ENCODE measurements around the gene RPTOR. TPM values are rescaled to one million over a fixed set of nuclear protein-coding genes. Genes with fewer than 3 reads are reported as not detected.

The RPTOR gene
- total RNA-seq, 1 experiment from 2014 or later = 30.6 TPM

DNA sequence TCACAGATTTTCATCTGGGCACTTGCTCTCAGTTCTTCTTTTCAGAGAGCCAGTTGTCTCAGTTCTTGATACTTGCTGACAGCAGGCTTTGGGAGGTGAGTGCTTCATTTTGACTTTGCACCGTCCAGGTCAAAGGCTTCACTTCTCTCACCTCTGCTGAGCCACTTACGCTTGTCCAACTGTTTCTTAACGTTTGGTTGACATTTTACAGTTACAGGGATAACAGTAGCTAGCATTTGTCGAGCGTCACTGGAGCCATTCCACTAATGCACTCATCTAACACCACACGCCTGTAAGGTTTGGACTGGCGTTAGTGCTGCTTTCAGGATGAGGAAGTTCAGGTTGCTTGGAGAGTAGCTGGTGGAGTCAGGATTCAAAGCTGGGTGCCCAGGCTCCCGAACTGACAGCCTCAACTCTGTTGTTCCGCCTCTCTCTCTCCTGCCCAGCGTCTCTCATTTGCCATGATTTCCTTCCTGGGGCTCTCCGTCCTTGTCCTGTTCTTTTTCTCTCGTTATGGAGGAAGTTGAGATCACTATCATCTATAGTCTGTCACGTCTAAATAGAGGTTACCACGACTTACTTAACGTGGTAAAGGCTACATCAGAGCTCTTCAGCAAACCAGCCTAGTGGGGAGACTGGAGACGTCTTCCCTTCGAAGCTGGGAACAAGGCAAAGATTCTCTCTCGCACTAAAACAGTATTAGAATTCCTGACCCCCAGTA, 220.8 kb downstream of the RPTOR start:
- no peak for DNase-seq
- Histone ChIP-seq H3K36me3 (peaks cover 4% of the 10 kb centered on the region; the same call in 1 of the 2 replicates), H3K27me3 (no peaks in the 10 kb centered on the region), H3K9me3 (no peaks in the 10 kb centered on the region), H3K4me3 (no peak overlapping the region)

DNA sequence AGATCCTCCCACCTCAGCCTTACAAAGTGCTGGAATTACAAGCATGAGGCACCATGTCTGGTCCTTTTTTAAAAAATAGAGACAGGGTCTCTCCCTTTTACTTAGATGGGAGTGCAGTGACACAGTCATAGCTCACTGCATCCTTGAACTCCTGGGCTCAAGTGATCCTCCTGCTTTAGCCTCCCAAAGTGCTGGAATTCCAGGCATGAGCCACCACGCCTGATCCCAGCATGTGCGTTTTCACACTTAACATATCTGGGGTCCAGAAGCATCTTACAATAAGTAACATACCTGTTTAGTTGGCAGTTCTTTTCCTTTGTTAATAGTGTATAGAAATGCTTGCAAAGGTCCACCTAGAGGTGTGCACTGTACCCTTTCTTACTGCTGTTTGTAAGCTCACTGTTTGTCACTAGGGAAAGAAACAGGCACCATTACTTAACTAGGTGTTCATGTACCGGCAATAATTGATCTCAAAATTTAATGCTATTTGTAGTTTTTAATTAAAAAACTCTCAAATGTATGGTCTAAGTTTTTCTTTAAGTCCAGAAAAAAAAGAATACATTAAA, 221.7 kb downstream of the RPTOR start:
- DNase-seq = no peak
- no peaks in the 10 kb centered on the region for H3K27me3 ChIP-seq
- H3K36me3 ChIP-seq = peaks cover 4% of the 10 kb centered on the region; the same call in 1 of the 2 replicates
- no peaks in the 10 kb centered on the region for H3K9me3 ChIP-seq
- no peak overlapping the region for H3K4me3 ChIP-seq

DNA sequence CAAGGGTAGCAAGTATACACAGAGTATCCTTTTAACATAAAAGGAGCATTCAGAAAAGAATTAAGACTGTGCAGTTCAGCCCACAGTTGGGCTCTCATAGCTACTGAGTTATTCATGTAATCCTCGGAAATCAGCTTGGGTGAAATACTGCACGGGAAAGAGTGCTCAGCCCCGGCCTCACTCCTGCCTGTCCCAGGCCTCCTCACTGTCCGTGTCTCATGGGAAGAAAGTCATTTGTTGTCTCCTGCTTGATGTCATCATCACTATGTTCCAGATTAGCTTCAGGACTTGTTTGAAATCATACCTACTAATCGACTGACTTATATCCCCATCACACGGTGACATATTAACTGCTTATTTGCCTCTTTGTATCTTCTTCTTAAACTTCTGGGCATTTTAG, 223.8 kb downstream of the RPTOR start:
- H3K27me3 ChIP-seq = no peaks in the 10 kb centered on the region
- no peak overlapping the region for H3K4me3 ChIP-seq
- peaks cover 11% of the 10 kb centered on the region; the same call in 1 of the 2 replicates for H3K36me3 ChIP-seq
- H3K9me3 ChIP-seq = no peaks in the 10 kb centered on the region
- no peak for DNase-seq

DNA sequence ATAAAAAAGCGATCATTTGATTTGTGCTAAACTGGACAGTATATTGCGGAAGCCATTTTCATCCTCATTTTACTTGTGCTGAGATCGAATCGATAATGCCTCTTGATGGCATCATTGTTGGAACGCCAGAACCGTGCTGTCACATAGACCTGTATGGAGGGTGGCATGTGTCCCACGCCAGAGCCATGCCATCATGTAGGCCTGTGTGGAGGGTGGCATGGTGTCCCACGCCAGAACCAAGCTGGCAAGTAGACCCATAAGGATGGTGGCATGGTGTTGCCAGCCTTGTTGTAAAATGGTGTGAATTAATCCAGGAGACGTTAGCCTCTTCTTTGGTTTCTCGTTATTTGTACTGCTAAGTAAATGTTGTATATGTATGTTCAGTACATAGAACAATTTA, 224.3 kb downstream of the RPTOR start:
- peaks cover 11% of the 10 kb centered on the region; the same call in 1 of the 2 replicates for H3K36me3 ChIP-seq
- H3K4me3 ChIP-seq = no peak overlapping the region
- no peaks in the 10 kb centered on the region for H3K9me3 ChIP-seq
- H3K27me3 ChIP-seq = no peaks in the 10 kb centered on the region
- DNase-seq = no peak

DNA sequence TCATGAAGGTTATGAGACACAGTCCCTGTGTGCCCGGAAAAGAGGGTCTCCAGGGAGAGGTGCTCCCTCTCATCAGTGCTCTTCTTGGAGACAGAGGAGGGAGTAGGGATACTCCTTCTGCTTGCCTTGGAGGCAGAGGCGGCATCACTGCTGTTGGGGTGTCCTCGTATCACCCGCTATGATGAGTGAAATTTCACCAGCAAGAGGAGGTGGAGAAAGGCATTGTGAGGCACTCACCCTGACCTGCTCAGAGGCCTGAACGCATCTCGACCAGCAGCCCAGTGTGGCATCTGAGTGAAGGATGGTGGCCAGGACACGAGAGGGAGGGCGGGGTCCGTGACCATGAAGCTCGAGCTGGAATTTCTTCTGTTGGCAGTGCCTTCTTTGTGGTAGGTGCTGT, 224.9 kb downstream of the RPTOR start:
- peaks cover 16% of the 10 kb centered on the region for H3K36me3 ChIP-seq
- no peaks in the 10 kb centered on the region for H3K27me3 ChIP-seq
- no peaks in the 10 kb centered on the region for H3K9me3 ChIP-seq
- no peak for DNase-seq
- H3K4me3 ChIP-seq = no peak overlapping the region

DNA sequence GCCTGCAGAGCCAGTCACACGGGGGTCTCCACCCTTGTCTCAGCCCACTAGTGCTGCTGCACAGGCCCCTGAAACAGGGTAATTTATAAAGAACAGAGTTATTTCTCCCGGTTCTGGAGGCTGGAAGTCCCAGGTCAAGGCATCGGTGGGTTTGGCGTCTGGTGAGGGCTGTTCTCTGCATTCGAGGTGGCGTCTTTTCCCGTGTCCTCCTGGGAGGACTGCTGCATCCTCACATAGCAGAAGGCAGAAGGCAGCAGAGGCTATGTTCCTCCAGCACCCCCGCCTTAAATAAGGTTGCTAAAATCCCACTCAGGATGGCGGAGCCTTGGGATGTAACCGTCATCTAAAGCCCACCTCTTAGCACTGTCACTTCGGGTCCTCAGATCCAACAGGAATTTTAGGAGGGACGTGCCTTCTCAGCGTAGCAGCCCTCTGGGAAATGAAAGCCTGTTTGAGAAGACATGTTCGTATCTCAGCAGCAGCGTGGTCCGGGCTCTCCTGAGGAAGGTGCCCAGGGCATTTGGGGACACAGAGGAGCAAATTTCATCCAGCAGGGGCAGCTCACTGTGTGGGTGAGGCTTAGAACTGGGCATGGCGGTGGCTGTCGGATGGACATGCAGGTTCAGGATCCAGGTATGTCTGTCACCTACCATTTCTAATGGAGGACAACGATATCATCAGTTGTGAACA, 225.4 kb downstream of the RPTOR start:
- no peak for DNase-seq
- Histone ChIP-seq H3K9me3 (no peaks in the 10 kb centered on the region), H3K27me3 (no peaks in the 10 kb centered on the region), H3K4me3 (no peak overlapping the region), H3K36me3 (peaks cover 18% of the 10 kb centered on the region)

DNA sequence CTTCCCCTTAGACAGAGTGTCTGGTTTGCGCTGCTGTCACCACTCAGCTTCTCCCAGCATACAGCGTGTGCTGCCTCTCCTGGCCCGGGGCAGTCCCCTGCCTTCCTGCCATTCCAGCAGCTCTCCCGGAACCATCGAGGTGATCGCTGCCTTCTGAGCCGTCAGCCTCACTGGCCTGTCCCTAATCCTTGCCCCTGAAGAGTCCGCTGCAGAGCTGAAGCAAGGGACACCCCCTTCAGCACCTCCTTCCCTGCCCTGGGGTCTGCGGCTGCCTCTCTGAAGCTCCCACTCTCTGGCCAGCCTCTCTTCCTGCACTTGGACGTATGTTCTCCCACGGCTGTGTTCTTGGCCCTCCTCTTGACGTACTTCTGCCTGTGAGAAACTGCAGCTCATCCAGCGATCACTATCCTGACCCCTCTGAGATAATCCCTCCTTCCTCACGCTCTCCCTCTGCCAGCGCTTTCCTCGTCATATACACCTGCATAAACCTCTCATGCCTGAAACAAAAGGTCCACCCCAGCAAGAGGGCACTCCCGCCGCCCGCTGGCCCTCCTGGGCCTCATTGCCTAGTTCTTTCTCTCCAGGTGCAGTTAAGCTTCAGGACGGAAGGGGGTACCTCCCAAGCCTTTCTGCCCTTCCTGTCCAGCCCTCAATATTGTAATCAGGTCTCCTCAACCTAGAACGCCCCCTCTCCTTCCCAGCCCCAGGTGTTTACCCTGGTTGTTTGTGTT, 226.4 kb downstream of the RPTOR start:
- H3K9me3 ChIP-seq = no peaks in the 10 kb centered on the region
- H3K27me3 ChIP-seq = no peaks in the 10 kb centered on the region
- DNase-seq = no peak
- peaks cover 21% of the 10 kb centered on the region for H3K36me3 ChIP-seq
- no peak overlapping the region for H3K4me3 ChIP-seq

DNA sequence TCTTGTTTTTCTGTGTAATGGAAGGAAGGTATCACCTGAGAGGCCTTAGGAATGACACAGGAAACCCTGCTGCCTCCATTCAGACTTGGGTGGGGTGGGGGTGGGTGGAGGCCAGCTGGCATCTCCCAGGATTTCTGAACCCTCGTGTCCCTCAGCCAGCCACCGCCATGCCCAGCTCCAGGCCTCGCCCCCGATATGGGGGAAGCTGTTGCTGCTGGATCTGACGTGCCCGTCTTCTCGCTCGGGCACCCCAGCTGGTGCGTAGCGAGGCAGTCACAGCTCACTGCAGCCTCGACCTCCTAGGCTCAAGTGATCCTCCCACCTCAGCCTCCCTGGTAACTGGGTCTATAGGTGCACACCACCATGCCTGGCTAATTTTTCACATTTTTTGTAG, 227.0 kb downstream of the RPTOR start:
- no peaks in the 10 kb centered on the region for H3K27me3 ChIP-seq
- no peaks in the 10 kb centered on the region for H3K9me3 ChIP-seq
- no peak for DNase-seq

DNA sequence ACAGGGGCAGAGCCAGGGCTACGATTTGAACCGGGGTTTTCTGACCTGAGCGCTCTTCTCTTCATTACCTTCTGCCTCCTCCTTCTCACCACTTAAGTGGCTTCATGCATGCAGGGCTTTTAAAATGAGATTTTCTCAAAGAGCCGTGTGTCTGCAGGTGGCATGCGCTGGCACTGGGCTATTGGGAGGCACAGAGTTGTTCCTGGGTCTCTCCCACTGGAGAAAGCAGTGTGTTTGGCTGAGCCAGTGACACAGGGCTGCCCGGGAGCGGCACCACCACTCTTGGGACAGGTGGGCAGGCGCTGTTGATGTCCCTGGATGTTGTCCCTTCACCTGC, 228.2 kb downstream of the RPTOR start:
- Histone ChIP-seq H3K36me3 (peaks cover 30% of the 10 kb centered on the region), H3K9me3 (no peaks in the 10 kb centered on the region), H3K27me3 (no peaks in the 10 kb centered on the region), H3K4me3 (no peak overlapping the region)
- no peak for DNase-seq

More for the DNA sequence above, 227.0 kb downstream of the RPTOR start:
- Histone ChIP-seq H3K4me3 (no peak overlapping the region), H3K36me3 (peaks cover 23% of the 10 kb centered on the region)

DNA sequence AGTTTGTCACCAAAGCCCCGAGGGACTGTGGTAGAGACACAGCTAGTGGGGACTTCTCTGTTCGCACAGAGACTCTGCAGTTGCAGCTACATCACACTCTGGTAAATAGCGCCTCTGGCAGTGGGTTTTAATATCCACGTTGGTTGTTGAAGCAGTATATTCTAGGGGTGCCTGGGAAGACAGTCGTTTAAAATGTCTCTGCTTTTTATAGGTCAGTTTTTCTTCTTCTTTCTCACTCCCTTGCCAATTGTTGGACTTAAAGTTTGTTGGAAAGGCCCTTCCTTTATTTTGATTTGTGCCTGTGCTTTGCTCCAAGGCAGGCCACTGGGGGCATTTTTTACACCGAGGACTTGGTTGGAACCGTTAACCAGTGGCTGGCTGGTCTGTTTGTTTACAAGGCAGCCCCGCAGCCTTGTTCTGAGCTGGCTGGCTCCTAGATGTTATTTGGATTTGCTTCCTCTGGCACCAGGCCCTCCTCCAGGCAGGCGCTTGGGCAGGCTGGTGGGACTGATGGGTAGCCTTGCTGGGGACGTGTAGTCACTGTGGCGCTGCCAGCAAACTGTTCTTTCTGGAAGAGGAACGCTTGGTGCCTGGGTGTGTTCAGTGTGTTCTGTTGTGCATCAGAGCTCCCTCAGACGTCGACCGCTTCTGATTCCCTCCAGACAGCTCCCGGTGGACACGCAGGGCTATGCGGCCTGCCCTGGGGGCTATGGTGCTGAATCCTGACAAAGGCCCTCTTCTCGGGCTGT, 228.8 kb downstream of the RPTOR start:
- Histone ChIP-seq H3K4me3 (no peak overlapping the region), H3K9me3 (no peaks in the 10 kb centered on the region), H3K36me3 (peaks cover 33% of the 10 kb centered on the region), H3K27me3 (no peaks in the 10 kb centered on the region)
- peak; percentile 89 for DNase-seq

DNA sequence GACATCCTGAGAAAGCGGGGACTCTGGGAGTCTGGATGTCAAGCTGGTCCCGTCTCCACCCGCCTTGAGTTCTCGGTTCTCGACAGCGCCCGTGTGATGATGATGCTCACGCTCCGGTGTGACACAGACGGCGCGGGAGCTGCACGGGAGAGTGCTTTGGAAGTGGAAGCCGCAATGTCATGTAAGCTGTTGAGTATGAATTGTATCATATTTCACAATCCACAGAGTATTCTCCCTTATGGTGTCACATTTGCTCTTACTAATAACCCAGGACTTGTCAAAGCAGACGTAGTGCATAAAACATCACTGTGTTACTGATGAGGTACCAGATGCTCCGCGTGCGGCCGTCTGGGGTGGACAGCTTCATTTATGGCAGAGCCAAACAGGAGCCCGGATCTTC, 229.5 kb downstream of the RPTOR start:
- no peak for DNase-seq
- peaks cover 31% of the 10 kb centered on the region for H3K36me3 ChIP-seq
- H3K9me3 ChIP-seq = no peaks in the 10 kb centered on the region
- no peaks in the 10 kb centered on the region for H3K27me3 ChIP-seq
- H3K4me3 ChIP-seq = no peak overlapping the region

DNA sequence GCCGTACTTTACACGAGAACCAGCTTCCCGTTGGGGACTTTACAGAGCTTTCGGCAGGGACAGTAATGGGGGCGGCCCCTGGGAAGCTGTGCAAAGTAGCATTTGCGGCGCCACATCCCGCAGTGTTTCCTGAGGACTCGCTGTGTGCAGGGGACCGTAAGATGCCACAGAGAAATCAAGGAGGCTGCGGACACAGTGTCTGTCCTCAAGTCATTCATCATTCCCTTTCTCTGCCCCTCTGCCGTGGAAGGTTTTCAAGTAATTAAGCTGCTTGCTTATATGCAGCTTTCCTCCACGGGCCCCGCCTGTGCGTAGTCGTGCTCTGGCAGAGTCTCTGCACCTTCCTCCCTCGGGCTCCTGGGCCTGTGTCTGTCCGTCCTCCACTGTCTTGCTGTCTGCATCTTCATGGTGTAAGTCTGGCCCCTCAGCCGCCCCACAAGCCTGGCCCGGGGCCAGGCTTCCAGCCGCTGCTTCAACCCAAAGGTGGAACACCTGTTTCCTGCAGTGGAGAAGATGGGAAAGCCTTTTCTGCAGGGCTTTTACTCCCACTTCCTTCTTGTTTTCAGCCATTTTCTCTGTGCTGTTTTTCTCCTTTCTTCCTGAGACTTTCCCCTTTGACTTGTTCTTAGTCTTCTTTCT, 230.1 kb downstream of the RPTOR start:
- H3K4me3 ChIP-seq = no peak overlapping the region
- H3K27me3 ChIP-seq = no peaks in the 10 kb centered on the region
- H3K36me3 ChIP-seq = peaks cover 34% of the 10 kb centered on the region
- H3K9me3 ChIP-seq = no peaks in the 10 kb centered on the region
- DNase-seq = no peak

DNA sequence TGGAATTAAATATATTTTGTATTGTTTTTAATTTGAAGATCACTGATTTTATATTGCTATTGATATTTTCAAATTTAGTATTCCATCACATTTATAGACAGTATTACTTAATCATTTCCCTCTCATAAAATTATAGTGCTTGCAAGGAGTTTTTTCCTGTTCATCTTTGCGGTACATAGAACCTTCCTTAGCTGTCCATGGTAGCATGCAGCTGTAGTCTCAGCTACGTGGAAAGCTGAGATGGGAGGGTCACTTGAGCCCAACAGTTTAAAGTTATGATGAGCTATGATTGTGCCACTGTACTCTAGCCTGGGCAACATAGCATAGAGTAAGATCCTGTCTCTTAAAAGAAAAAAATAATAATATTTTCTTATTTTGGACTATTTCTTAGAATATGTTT, 231.2 kb downstream of the RPTOR start:
- H3K4me3 ChIP-seq = no peak overlapping the region
- H3K36me3 ChIP-seq = peaks cover 34% of the 10 kb centered on the region
- no peaks in the 10 kb centered on the region for H3K9me3 ChIP-seq
- DNase-seq = no peak
- H3K27me3 ChIP-seq = no peaks in the 10 kb centered on the region

DNA sequence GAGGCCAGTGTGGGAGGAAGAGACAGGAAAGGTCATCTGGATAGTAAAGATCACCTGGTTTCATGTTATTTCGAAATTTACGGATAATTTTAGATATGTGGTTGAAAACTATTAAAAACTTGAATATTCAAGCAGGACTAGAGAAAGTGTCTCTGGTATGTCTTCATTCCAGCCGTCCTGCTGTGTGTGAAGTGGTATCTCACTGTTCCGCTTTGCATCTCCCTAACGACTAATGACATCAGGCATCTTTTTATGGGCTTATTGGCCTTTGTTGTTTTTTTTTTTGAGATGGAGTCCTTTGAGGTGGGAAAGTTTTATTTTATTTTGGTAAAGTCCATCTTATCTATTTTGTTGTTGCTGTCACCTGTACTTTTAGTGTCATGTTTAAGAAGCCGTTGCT, 232.6 kb downstream of the RPTOR start:
- DNase-seq = no peak
- Histone ChIP-seq H3K9me3 (no peaks in the 10 kb centered on the region), H3K4me3 (no peak overlapping the region)

DNA sequence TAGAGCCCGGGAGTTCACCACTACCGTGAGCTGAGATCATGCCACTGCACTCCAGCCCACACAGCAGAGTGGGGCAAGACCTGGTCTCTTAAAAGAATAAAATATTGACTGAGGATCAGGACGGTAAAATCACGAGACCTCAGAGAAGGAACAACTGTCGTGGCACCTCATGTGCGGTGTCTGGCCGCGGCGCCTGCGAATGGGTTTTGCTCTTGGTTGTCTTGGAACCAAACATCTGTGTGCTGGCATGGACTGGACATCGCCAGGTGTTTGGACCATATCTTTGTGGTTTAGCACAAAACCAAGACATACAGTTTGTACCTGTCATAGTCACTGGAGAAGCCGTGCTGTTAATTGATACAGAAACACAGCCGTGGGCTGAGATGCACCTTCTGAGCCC, 234.1 kb downstream of the RPTOR start:
- peaks cover 28% of the 10 kb centered on the region for H3K36me3 ChIP-seq
- H3K9me3 ChIP-seq = no peaks in the 10 kb centered on the region
- no peak overlapping the region for H3K4me3 ChIP-seq
- no peaks in the 10 kb centered on the region for H3K27me3 ChIP-seq
- DNase-seq = no peak

More for the DNA sequence above, 232.6 kb downstream of the RPTOR start:
- Histone ChIP-seq H3K36me3 (peaks cover 34% of the 10 kb centered on the region), H3K27me3 (no peaks in the 10 kb centered on the region)

DNA sequence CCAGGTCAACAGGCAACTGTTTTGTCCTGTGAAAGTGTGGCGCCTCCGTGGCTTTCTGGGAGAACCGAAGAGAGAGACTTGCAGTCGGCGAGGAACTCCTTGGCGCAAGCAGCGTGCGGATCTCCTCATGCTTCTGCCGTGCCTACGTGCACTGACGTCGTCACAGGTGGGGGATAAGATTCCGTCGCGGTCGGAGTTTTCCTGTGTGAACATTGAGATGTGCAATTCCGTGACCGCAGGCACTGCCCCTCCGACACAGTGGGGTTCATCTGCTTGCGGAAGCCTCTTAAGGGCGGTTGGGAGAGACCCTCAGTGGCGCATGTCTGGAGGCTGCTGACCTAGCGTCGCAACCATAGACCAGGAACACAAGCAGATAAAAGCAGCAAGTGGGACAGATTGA, 234.7 kb downstream of the RPTOR start:
- DNase-seq = no peak
- peaks cover 24% of the 10 kb centered on the region for H3K36me3 ChIP-seq
- H3K27me3 ChIP-seq = no peaks in the 10 kb centered on the region
- H3K9me3 ChIP-seq = no peaks in the 10 kb centered on the region
- H3K4me3 ChIP-seq = no peak overlapping the region

Measured in MG63 (cell line).